Kidney glomerular epithelial cell (primary cell): ENCODE data around the gene QRICH2.
"Not testable (repeated sequence)": the region's sequence is repeated elsewhere in the genome, so short reads cannot be mapped to it uniquely, and the experiment has no call there.

Experiments
- DNase-seq: peaks from one replicate; lab custom pipeline; 2025; lab: John Stamatoyannopoulos, UW

Gene QRICH2

GRCh38 chr17:76246080-76247066, 61.7 kb downstream of the QRICH2 start:
- DNase-seq: no peak

- not testable (repeated sequence) for DNase-seq
Measured at GRCh38 chr17:76244721-76245120, 63.4 kb downstream of the QRICH2 start.

- no peak for DNase-seq
Measured at GRCh38 chr17:76243826-76244679, 64.0 kb downstream of the QRICH2 start.

- no peak for DNase-seq
Measured at GRCh38 chr17:76241691-76242255, 66.3 kb downstream of the QRICH2 start.

GRCh38 chr17:76241204-76241538, 66.9 kb downstream of the QRICH2 start:
- DNase-seq: no peak

- DNase-seq: no peak
Measured at GRCh38 chr17:76240461-76241203, 67.4 kb downstream of the QRICH2 start, which contains the start of gene RNF157. RNF157 (minus strand) TSS chr17:76240493; CDS start chr17:76240240, 253 bp downstream.

GRCh38 chr17:76239538-76240274, 68.4 kb downstream of the QRICH2 start:
- DNase-seq: no peak

GRCh38 chr17:76238847-76239537, 69.1 kb downstream of the QRICH2 start:
- no peak for DNase-seq

- no peak for DNase-seq
Measured at GRCh38 chr17:76237859-76238313, 70.2 kb downstream of the QRICH2 start.

- no peak for DNase-seq
Measured at GRCh38 chr17:76236603-76237002, 71.5 kb downstream of the QRICH2 start.

- DNase-seq: no peak
Measured at GRCh38 chr17:76235883-76236282, 72.2 kb downstream of the QRICH2 start.

- no peak for DNase-seq
Measured at GRCh38 chr17:76234354-76234679, 73.8 kb downstream of the QRICH2 start.

GRCh38 chr17:76233588-76234353, 74.3 kb downstream of the QRICH2 start:
- DNase-seq: no peak

GRCh38 chr17:76232342-76232741, 75.7 kb downstream of the QRICH2 start:
- DNase-seq: no peak

GRCh38 chr17:76226749-76227148, 81.3 kb downstream of the QRICH2 start:
- DNase-seq: not testable (repeated sequence)

- DNase-seq: not testable (repeated sequence)
Measured at GRCh38 chr17:76225373-76226086, 82.5 kb downstream of the QRICH2 start.
